Right atrium auricular region (tissue), 2 donors: Measurements from ENCODE around the gene PRSS50. TPM values are rescaled to one million over a fixed set of nuclear protein-coding genes. Genes with fewer than 3 reads are reported as not detected.

Source experiments
- DNase-seq: peaks from one replicate; pipeline ENCODE4 v3.0.0-alpha.2; 2019; ENCODE audit warnings: low spot score
- H3K27ac ChIP-seq, 2 donors: fragments of 200-600 bp; sonication (generic); 1 replicate in 1 of 2; 2 replicates in 1 of 2; pipeline ENCODE4 v1.5.1; 2016 to 2019
- H3K27me3 ChIP-seq, 2 donors: fragments of 200-600 bp; sonication (generic); one replicate each; pipeline versions ENCODE4 v1.5.1 to v1.6.0; 2017 to 2019
- H3K36me3 ChIP-seq: fragments of 200-600 bp; sonication (generic); one replicate; pipeline ENCODE4 v1.5.1; 2016
- H3K4me1 ChIP-seq, 2 donors: fragments of 200-600 bp; sonication (generic); one replicate each; pipeline versions ENCODE4 v1.5.1 to v1.6.0; 2017 to 2019
- H3K4me3 ChIP-seq, 2 donors: fragments of 200-600 bp; sonication (generic); 1 replicate in 1 of 2; 2 replicates in 1 of 2; pipeline ENCODE4 v1.5.1; 2017 to 2019; ENCODE audit warnings: mild to moderate bottlenecking in 1 of 2, moderate library complexity in 1 of 2
- H3K9me3 ChIP-seq, 2 donors: fragments of 200-600 bp; sonication (generic); one replicate each; pipeline ENCODE4 v1.5.1; 2019
- total RNA-seq, 2 donors: library from RNA; depleted of rRNA; stranded (reverse); fragments of >200 nt; gene quantifications; one replicate each; pipeline ENCODE4 v1.1.0, GENCODE V29; 2016
- TF ChIP-seq, protein P1 (sequence below), 2 donors: fragments of 200-600 bp; sonication (generic); IDR thresholded peaks; one replicate each; pipeline ENCODE4 v1.5.1; 2019; ENCODE audit warnings: antibody characterized with exemption in 2 of 2

PRSS50 gene
- total RNA-seq, 2 donors from 2014 or later, result 0.12 TPM; not detected in 1

DNA sequence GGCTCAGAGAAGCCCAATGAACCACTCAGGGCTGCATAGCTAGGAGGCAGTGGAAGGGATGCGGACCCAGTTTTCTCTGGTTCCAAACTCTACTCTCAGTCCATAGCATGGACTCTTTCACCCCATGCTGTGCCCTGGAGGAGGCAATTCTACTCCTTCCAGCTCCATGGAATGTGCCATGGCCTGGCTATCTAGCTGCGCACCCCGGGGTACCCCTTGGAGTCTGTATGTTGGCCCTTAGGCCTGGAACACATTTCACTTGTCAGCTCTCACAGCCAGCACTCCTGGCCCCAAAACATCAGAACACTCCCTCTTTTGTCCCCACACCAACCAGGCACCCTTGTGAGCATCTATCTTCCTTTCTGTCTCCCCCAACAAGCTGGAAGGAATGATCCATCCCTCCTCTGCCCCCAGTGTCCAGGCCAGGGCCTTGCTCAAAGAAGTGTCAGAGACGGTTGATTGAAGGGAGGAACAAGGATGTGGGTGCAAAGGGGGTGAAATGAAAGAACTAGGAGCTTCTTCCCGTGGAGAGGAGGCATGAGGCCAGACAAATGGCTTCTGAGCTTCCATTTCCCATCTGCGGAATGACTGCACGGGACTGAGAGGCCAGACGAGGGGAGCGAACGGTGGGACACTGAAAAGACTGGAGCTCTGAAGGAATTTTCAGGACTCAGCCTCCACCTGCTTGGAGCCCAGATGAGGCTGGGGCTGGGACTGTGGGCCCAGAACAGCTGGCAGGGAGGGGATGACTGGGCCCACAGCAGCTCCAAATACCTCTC, 2.8 kb downstream of the PRSS50 start:
- Histone ChIP-seq H3K27ac (no peak overlapping the region), H3K27me3 (no peaks in the 10 kb centered on the region)
- DNase-seq, result no peak

DNA sequence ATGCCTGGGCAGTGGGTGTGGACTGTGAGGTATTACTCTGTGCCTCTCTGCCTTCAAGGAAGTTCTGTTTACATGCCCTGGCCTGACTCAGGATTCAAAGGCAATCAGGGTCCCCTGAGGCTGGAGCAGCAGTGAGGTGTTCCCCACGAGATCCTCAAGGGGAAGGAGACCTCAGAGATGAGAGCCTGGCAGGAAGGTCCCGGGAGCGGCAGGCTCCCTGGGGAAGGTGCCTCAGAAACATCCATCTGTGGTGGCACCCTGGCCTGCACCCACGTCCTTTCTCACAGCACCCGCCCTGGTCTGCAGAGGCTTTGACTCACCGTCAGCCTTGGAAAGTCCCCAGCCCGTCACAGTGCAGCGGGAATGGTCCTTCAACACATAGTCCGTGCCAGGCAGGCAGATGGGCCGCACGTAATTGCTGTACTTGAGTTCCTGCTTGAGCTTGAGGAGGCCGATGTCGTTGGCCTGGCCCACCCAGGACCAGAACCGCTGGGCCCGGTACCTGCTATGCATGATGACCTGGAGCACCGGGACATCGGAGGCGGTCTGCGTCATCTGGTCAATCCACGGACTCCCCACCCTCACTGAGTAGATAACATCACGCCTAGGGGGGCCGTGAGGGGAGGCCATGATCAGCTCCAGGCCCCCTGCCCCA, 3.6 kb downstream of the PRSS50 start:
- H3K9me3 ChIP-seq, result no peaks in the 10 kb centered on the region
- H3K27ac ChIP-seq, result no peak overlapping the region
- no peak for DNase-seq
- H3K4me3 ChIP-seq, result no peak overlapping the region
- no peaks in the 10 kb centered on the region for H3K27me3 ChIP-seq
- H3K36me3 ChIP-seq, result no peaks in the 10 kb centered on the region
- H3K4me1 ChIP-seq, result no peaks in the 10 kb centered on the region
- TF ChIP-seq, protein P1, sequence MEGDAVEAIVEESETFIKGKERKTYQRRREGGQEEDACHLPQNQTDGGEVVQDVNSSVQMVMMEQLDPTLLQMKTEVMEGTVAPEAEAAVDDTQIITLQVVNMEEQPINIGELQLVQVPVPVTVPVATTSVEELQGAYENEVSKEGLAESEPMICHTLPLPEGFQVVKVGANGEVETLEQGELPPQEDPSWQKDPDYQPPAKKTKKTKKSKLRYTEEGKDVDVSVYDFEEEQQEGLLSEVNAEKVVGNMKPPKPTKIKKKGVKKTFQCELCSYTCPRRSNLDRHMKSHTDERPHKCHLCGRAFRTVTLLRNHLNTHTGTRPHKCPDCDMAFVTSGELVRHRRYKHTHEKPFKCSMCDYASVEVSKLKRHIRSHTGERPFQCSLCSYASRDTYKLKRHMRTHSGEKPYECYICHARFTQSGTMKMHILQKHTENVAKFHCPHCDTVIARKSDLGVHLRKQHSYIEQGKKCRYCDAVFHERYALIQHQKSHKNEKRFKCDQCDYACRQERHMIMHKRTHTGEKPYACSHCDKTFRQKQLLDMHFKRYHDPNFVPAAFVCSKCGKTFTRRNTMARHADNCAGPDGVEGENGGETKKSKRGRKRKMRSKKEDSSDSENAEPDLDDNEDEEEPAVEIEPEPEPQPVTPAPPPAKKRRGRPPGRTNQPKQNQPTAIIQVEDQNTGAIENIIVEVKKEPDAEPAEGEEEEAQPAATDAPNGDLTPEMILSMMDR (IDR thresholded peaks at IDR 0.05), result no peak

More for the DNA sequence above, 2.8 kb downstream of the PRSS50 start:
- H3K36me3 ChIP-seq, result no peaks in the 10 kb centered on the region
- H3K4me3 ChIP-seq, result no peak overlapping the region
- TF ChIP-seq, protein P1 (IDR thresholded peaks at IDR 0.05), result no peak
- no peaks in the 10 kb centered on the region for H3K4me1 ChIP-seq
- H3K9me3 ChIP-seq, result no peaks in the 10 kb centered on the region

DNA sequence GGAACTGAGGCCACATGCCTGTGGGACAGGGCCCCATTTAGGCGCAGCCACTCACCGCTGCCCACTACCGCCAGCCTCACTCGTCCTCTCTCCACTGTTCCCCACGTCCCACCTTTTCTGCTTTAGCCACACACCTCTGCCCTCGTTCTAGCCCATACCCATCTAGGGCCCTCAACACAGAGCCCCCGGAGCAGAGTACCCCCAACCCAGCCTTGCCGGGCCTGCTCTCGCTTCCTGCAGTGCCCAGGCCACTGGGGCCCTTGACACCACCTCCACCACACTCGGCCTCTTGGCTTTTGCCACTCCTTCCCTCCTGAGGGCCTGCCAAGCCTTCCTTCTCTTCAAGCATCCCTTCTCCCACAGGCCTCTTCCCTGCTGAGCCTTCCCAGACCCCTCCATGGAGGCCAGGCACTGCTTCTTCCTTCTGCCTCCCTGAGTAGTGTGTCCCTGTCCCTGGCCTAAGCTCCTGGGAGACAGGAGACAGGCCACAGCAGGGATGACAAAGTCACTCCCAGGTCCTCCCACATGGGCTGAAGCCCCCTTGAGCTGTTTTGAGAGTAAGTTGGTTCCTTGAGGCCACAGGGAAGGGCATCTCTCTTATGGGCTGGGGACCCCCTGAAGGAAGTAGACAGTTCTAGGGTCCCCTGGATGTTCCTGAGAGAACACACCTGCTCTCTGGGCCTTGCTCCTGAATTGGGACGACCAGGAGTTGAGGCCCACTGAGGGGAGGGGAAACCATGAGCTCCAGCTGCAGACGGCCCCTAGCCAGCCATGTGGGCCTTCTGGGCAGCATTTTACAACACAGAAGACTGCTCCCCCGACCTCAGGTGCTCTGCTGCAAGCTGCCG, 4.4 kb downstream of the PRSS50 start:
- Histone ChIP-seq H3K27me3 (no peaks in the 10 kb centered on the region), H3K4me1 (no peaks in the 10 kb centered on the region), H3K36me3 (no peaks in the 10 kb centered on the region), H3K9me3 (no peaks in the 10 kb centered on the region), H3K27ac (no peak overlapping the region), H3K4me3 (no peak overlapping the region)
- no peak for DNase-seq
- TF ChIP-seq, protein P1 (IDR thresholded peaks at IDR 0.05), result no peak

DNA sequence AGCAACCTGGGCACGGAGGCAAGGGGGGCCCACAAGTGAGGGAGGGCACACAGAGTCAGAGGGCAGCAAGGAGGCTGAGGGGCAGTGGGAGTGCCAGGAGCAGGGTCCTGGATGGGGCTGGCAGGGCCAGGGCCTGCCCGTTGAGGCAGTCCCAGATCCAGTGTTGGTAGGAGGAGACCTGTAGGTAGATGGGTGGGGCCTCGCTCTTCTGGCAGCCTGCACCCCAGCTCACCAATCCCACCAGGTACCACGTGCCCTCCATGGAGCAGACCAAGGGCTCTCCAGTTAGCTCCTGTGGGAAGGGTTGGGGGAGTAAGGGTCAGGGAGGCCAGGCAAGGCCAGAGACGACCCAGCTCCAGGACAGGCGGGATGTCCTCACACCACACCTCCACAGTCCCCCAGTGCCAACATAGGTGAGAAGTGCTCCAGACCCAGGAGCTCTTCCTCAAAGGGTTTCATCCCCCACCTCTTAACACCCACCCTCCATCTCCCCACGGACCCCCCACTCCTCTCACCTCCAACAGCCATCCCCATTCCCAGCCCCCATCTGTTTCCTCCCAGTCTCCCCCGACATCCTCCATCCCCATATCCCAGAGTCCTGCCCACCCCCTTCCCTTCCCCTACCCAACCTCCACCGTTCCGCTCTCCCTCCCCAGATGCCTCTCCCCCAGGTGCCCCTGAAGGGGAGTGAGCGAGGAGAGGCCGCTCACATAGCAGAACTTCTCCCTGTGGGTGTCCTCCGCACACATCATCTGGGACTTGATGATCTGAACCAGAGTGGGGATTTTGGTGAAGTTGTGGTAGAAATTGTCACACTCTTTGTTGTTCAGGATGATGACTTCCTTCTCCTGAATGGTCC, 5.2 kb downstream of the PRSS50 start:
- no peak for DNase-seq
- Histone ChIP-seq H3K4me3 (no peak overlapping the region), H3K4me1 (no peaks in the 10 kb centered on the region), H3K27me3 (no peaks in the 10 kb centered on the region), H3K27ac (no peak overlapping the region), H3K9me3 (no peaks in the 10 kb centered on the region), H3K36me3 (no peaks in the 10 kb centered on the region)
- TF ChIP-seq, protein P1 (IDR thresholded peaks at IDR 0.05), result no peak

DNA sequence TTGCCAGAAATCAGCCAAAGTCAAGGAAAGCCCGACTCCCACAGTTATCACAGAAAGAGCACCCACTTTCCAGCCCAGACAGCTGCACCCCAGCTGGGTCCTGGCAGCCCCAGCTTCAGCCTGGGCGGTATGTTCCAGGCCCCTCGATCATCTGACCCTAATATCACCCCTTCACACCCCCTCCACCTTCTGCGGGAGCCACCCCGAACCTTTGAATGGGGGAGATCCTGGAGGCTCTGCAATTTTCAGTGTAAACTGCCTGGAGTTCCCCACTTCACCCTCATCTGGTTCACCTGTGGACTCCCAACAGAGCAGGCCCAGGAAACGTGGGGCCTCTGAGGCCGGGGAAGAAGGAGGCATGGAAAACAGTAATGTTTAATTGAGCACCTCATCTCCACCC, 5.9 kb downstream of the PRSS50 start:
- DNase-seq, result no peak
- Histone ChIP-seq H3K27ac (no peak overlapping the region), H3K36me3 (no peaks in the 10 kb centered on the region), H3K4me3 (no peak overlapping the region), H3K4me1 (no peaks in the 10 kb centered on the region), H3K9me3 (no peaks in the 10 kb centered on the region), H3K27me3 (no peaks in the 10 kb centered on the region)
- TF ChIP-seq, protein P1 (IDR thresholded peaks at IDR 0.05), result no peak
